GM23338 (cell line): Measurements from ENCODE around the gene TMPRSS9. TPM values are rescaled to one million over a fixed set of nuclear protein-coding genes. Genes with fewer than 3 reads are reported as not detected.

Experiments
- ATAC-seq: fragments of 200-7000 bp; cut with Tn5 transposase; 3 replicates; pipeline ENCODE4 v1.9.1; 2020
- DNase-seq: peaks from one replicate; pipeline ENCODE4 v3.0.0-alpha.2; 2015; ENCODE audit warnings: low spot score
- H2AFZ ChIP-seq: fragments of 200-600 bp; sonication (generic); 2 replicates; pipeline ENCODE4 v1.8.0; 2016; ENCODE audit warnings: antibody characterized with exemption, mild to moderate bottlenecking, moderate library complexity
- H3F3A ChIP-seq: fragments of 200-600 bp; sonication (generic); replicated peaks from 2 replicates; pipeline ENCODE4 v1.8.0; 2017; ENCODE audit warnings: antibody characterized with exemption, mixed run types, low read depth
- H3K27ac ChIP-seq: fragments of 200-600 bp; sonication (generic); 2 replicates; pipeline ENCODE4 v1.6.1; 2016; ENCODE audit warnings: low read depth
- H3K27me3 ChIP-seq: fragments of 200-600 bp; sonication (generic); 2 replicates; pipeline ENCODE4 v1.8.0; 2016; ENCODE audit warnings: mild to moderate bottlenecking, mixed run types, moderate library complexity; ENCODE audit not compliant: insufficient read depth
- H3K36me3 ChIP-seq: fragments of 200-600 bp; sonication (generic); 2 replicates; pipeline ENCODE4 v1.8.0; 2016; ENCODE audit warnings: mild to moderate bottlenecking; ENCODE audit not compliant: insufficient read depth
- H3K4me1 ChIP-seq: fragments of 200-600 bp; sonication (generic); 2 replicates; pipeline ENCODE4 v1.8.0; 2016; ENCODE audit warnings: mild to moderate bottlenecking, moderate library complexity; ENCODE audit not compliant: insufficient read depth
- H3K4me2 ChIP-seq: fragments of 200-600 bp; sonication (generic); 2 replicates; pipeline ENCODE4 v1.7.1; 2017; ENCODE audit warnings: mixed run types
- H3K4me3 ChIP-seq: fragments of 200-600 bp; sonication (generic); 2 replicates; pipeline ENCODE4 v1.6.1; 2016; ENCODE audit warnings: mixed run types
- H3K79me2 ChIP-seq: fragments of 200-600 bp; sonication (generic); replicated peaks from 2 replicates; pipeline ENCODE4 v1.8.0; 2017; ENCODE audit warnings: mild to moderate bottlenecking; ENCODE audit not compliant: insufficient read depth
- H3K9me2 ChIP-seq: fragments of 200-600 bp; sonication (generic); 2 replicates; pipeline ENCODE4 v1.8.0; 2017; ENCODE audit not compliant: insufficient read depth
- H4K20me1 ChIP-seq: fragments of 200-600 bp; sonication (generic); replicated peaks from 2 replicates; pipeline ENCODE4 v1.8.0; 2017; ENCODE audit warnings: mild to moderate bottlenecking; ENCODE audit not compliant: insufficient read depth
- H3K27ac Mint-ChIP-seq: 2 replicates; pipeline ENCODE4 v1.8.0; 2020; ENCODE audit warnings: inconsistent platforms, mild to moderate bottlenecking, moderate library complexity, mixed read lengths
- H3K27me3 Mint-ChIP-seq: 3 replicates; pipeline ENCODE4 v1.8.0; 2022; ENCODE audit warnings: low read depth, mild to moderate bottlenecking, moderate library complexity, mixed read lengths, inconsistent platforms; ENCODE audit not compliant: insufficient read depth, poor library complexity
- H3K36me3 Mint-ChIP-seq: 3 replicates; pipeline ENCODE4 v1.8.0; 2021; ENCODE audit warnings: low read depth, mild to moderate bottlenecking, inconsistent platforms, moderate library complexity, mixed read lengths
- H3K4me1 Mint-ChIP-seq: 3 replicates; pipeline ENCODE4 v1.8.0; 2020; ENCODE audit warnings: mild to moderate bottlenecking, inconsistent platforms, mixed read lengths
- H3K4me3 Mint-ChIP-seq: 3 replicates; pipeline ENCODE4 v1.8.0; 2021; ENCODE audit warnings: moderate library complexity, mild to moderate bottlenecking, inconsistent platforms, mixed read lengths
- H3K9me3 Mint-ChIP-seq: 3 replicates; pipeline ENCODE4 v1.8.0; 2020; ENCODE audit warnings: moderate library complexity, mild to moderate bottlenecking, inconsistent platforms, mixed read lengths
- CREB1 ChIP-seq: fragments of 250-450 bp; sonication (Bioruptor Pico); IDR thresholded peaks from 2 replicates; pipeline ENCODE4 v1.5.0; 2020; ENCODE audit warnings: low read depth, mild to moderate bottlenecking, moderate library complexity
- EZH2phosphoT487 ChIP-seq: fragments of 200-600 bp; sonication (generic); IDR thresholded peaks from one replicate; pipeline ENCODE4 v1.8.1; 2018; ENCODE audit warnings: antibody characterized with exemption; ENCODE audit not compliant: unreplicated experiment
- JUNB ChIP-seq: IDR thresholded peaks from one replicate; pipeline ENCODE4 v1.6.1; 2016; ENCODE audit warnings: antibody characterized with exemption; ENCODE audit not compliant: unreplicated experiment
- NANOG ChIP-seq: IDR thresholded peaks from 2 replicates; pipeline ENCODE4 v1.6.1; 2016; ENCODE audit warnings: antibody characterized with exemption, borderline replicate concordance
- POLR2AphosphoS5 ChIP-seq: IDR thresholded peaks from 2 replicates; pipeline ENCODE4 v1.6.1; 2016; ENCODE audit warnings: antibody characterized with exemption, low read depth
- STAT1 ChIP-seq: IDR thresholded peaks from one replicate; pipeline ENCODE4 v1.6.1; 2016; ENCODE audit warnings: antibody characterized with exemption; ENCODE audit not compliant: unreplicated experiment
- ZNF114 ChIP-seq: fragments of 250-450 bp; sonication (Bioruptor Pico); IDR thresholded peaks from 2 replicates; pipeline ENCODE4 v1.5.0; 2020; ENCODE audit warnings: mild to moderate bottlenecking, moderate library complexity
- ZNF331 ChIP-seq: fragments of 250-450 bp; sonication (Bioruptor Pico); IDR thresholded peaks from 2 replicates; pipeline ENCODE4 v1.5.0; 2020; ENCODE audit warnings: low read depth, mild to moderate bottlenecking, moderate library complexity
- long read RNA-seq: library from polyadenylated mRNA; unstranded; transcript quantifications from one replicate; pipeline ENCODE4 v2.0.0, GENCODE V29; 2020; ENCODE audit not compliant: unreplicated experiment
- polyA plus RNA-seq: library from polyadenylated mRNA; unstranded; fragments of >200 nt; fragmentation: Nextera tagmentation; extraction: Ambion mirVana; gene quantifications from 2 replicates; pipeline ENCODE4 v1.2.1, GENCODE V29; 2016
- total RNA-seq: library from RNA; depleted of rRNA; stranded (reverse); fragments of >200 nt; shearing (Covaris generic); gene quantifications from 2 replicates; pipeline ENCODE4 v1.2.3, GENCODE V29; 2014; rRNA removed
- TF ChIP-seq, protein P1 (sequence below): IDR thresholded peaks from one replicate; pipeline ENCODE4 v1.6.1; 2018; ENCODE audit warnings: antibody characterized with exemption; ENCODE audit not compliant: unreplicated experiment
- TF ChIP-seq, protein P2 (sequence below), 2 experiments: fragments of 200-600 bp in 1 of 2; sonication (generic) in 1 of 2; conservative IDR thresholded peaks; 2 replicates each; pipeline versions ENCODE4 v1.5.1 to v1.6.1; 2016 to 2017; ENCODE audit warnings: antibody characterized with exemption in 2 of 2, low read depth in 2 of 2, mild to moderate bottlenecking in 2 of 2, moderate library complexity in 1 of 2
- TF ChIP-seq, protein P3 (sequence below): IDR thresholded peaks from 2 replicates; pipeline ENCODE4 v1.6.1; 2016; ENCODE audit warnings: antibody characterized with exemption

TMPRSS9 gene
- total RNA-seq (0.16 and 0.28 TPM in 2 replicates), polyA plus RNA-seq (0.05 and 0.38 TPM in 2 replicates)
- long read RNA-seq, result 0 reads

DNA sequence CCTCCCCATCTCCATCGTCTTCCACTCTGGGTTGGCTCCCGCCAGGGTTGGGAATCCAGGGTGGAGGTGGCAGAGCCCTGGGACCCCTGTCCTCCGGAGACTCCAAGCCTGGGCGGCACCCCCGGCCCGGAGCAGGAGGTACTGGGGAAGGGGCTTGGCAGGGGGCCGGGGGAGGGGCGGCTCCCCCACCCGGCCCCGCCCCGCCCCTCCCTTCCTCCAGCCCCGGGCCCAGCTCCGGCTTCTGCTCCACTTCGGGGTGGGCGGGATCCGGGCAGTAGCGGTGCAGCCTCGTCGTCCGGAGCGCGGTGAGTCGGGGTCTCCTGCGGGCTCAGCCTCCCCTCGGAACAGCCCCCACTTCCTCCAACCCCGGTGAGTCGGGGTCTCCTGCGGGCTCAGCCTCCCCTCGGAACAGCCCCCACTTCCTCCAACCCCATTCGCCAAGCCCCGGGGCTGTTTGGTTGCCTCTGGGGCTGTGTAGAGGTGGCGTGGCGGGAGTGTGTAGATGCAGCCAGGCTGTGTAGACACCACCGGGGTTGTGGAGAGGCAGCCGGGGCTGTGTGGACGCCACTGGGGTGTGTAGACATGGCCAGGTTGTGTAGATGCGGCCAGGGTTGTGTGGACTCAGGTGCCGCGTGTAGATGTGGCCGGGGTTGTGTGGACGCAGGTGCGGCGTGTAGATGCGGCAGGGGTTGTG is at the start of gene TMPRSS9:
Gene TMPRSS9 (plus strand): TSS at position 274 of the 694 bp plus-strand sequence. CDS start 29,521 bp downstream, outside the sequence.
- Histone ChIP-seq H3F3A (peaks cover 4% of the 10 kb centered on the region; the same call in 1 of the 2 replicates), H3K36me3 (no peaks in the 10 kb centered on the region), H3K9me2 (no peaks in the 10 kb centered on the region), H2AFZ (no peak within 1 kb of the TSS), H4K20me1 (no peaks in the 10 kb centered on the region), H3K4me1 (no peaks in the 10 kb centered on the region; the same call in 1 of the 2 replicates), H3K4me3 (peak within 1 kb of the TSS; percentile 42; the same call in 1 of the 2 replicates), H3K27me3 (no peaks in the 10 kb centered on the region), H3K79me2 (no peaks in the 10 kb centered on the region), H3K27ac (no peak within 1 kb of the TSS), H3K4me2 (peak within 1 kb of the TSS; percentile 69; the same call in 1 of the 2 replicates)
- Mint-ChIP-seq H3K27me3 (peaks cover 12% of the 10 kb centered on the region), H3K4me1 (peaks cover 5% of the 10 kb centered on the region), H3K27ac (no peak within 1 kb of the TSS), H3K9me3 (no peaks in the 10 kb centered on the region; the same call in 2 of the 3 replicates), H3K36me3 (no peaks in the 10 kb centered on the region), H3K4me3 (peak within 1 kb of the TSS; percentile 30)
- TF ChIP-seq, protein P1, sequence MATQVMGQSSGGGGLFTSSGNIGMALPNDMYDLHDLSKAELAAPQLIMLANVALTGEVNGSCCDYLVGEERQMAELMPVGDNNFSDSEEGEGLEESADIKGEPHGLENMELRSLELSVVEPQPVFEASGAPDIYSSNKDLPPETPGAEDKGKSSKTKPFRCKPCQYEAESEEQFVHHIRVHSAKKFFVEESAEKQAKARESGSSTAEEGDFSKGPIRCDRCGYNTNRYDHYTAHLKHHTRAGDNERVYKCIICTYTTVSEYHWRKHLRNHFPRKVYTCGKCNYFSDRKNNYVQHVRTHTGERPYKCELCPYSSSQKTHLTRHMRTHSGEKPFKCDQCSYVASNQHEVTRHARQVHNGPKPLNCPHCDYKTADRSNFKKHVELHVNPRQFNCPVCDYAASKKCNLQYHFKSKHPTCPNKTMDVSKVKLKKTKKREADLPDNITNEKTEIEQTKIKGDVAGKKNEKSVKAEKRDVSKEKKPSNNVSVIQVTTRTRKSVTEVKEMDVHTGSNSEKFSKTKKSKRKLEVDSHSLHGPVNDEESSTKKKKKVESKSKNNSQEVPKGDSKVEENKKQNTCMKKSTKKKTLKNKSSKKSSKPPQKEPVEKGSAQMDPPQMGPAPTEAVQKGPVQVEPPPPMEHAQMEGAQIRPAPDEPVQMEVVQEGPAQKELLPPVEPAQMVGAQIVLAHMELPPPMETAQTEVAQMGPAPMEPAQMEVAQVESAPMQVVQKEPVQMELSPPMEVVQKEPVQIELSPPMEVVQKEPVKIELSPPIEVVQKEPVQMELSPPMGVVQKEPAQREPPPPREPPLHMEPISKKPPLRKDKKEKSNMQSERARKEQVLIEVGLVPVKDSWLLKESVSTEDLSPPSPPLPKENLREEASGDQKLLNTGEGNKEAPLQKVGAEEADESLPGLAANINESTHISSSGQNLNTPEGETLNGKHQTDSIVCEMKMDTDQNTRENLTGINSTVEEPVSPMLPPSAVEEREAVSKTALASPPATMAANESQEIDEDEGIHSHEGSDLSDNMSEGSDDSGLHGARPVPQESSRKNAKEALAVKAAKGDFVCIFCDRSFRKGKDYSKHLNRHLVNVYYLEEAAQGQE, result no peak
- TF ChIP-seq EZH2phosphoT487 (no peak), NANOG (no peak), JUNB (no peak)
- DNase-seq (no peak), ATAC-seq (peak; percentile 67)

DNA sequence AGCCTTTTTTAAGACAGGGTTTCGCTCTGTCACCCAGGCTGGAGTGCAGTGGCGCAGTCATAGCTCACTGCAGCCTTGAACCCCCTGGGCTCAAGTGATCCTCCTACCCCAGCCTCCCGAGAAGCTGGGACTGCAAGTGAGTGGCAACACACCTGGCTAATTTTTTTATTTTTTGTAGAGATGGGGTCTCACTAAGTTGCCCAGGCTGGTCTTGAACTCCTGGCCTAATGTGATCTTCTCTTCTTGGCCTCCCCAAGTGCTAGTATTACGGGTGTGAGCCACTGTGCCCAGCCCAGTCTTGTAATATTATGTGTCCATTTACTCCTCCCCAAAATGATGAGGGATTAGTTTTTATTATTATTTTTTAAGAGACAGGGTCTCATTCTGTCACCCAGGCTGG is 49.0 kb upstream of the TMPRSS9 start:
- Histone ChIP-seq H3K4me3 (no peak overlapping the region), H3K27me3 (peaks cover 35% of the 10 kb centered on the region), H2AFZ (no peak overlapping the region), H4K20me1 (no peaks in the 10 kb centered on the region), H3K27ac (no peak overlapping the region), H3K4me1 (no peaks in the 10 kb centered on the region), H3K4me2 (no peak overlapping the region), H3K36me3 (no peaks in the 10 kb centered on the region), H3K9me2 (no peaks in the 10 kb centered on the region), H3K79me2 (no peaks in the 10 kb centered on the region), H3F3A (no peaks in the 10 kb centered on the region)
- Mint-ChIP-seq H3K36me3 (no peaks in the 10 kb centered on the region), H3K27ac (no peak overlapping the region), H3K27me3 (peaks cover 37% of the 10 kb centered on the region), H3K9me3 (peaks cover 6% of the 10 kb centered on the region; the same call in 1 of the 3 replicates), H3K4me3 (no peak overlapping the region), H3K4me1 (peaks cover 3% of the 10 kb centered on the region; the same call in 2 of the 3 replicates)
- DNase-seq (no peak), ATAC-seq (no peak)
- TF ChIP-seq ZNF114 (CRISPR knock-in tag), result no peak
- TF ChIP-seq, protein P2, sequence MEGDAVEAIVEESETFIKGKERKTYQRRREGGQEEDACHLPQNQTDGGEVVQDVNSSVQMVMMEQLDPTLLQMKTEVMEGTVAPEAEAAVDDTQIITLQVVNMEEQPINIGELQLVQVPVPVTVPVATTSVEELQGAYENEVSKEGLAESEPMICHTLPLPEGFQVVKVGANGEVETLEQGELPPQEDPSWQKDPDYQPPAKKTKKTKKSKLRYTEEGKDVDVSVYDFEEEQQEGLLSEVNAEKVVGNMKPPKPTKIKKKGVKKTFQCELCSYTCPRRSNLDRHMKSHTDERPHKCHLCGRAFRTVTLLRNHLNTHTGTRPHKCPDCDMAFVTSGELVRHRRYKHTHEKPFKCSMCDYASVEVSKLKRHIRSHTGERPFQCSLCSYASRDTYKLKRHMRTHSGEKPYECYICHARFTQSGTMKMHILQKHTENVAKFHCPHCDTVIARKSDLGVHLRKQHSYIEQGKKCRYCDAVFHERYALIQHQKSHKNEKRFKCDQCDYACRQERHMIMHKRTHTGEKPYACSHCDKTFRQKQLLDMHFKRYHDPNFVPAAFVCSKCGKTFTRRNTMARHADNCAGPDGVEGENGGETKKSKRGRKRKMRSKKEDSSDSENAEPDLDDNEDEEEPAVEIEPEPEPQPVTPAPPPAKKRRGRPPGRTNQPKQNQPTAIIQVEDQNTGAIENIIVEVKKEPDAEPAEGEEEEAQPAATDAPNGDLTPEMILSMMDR (conservative IDR thresholded peaks at IDR 0.05; ENCODE audit: low read depth in 2 of 2), result no peak
- no peak for TF ChIP-seq JUNB
- no peak for TF ChIP-seq STAT1
- TF ChIP-seq POLR2AphosphoS5, result no peak
- no peak for TF ChIP-seq NANOG
- TF ChIP-seq CREB1 (CRISPR knock-in tag), result no peak
- no peak for TF ChIP-seq ZNF331 (CRISPR knock-in tag)
- TF ChIP-seq, protein P1, result no peak
- no peak for TF ChIP-seq EZH2phosphoT487
- TF ChIP-seq, protein P3, sequence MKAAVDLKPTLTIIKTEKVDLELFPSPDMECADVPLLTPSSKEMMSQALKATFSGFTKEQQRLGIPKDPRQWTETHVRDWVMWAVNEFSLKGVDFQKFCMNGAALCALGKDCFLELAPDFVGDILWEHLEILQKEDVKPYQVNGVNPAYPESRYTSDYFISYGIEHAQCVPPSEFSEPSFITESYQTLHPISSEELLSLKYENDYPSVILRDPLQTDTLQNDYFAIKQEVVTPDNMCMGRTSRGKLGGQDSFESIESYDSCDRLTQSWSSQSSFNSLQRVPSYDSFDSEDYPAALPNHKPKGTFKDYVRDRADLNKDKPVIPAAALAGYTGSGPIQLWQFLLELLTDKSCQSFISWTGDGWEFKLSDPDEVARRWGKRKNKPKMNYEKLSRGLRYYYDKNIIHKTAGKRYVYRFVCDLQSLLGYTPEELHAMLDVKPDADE, result no peak
